ENCODE data around the gene ATXN1.

DNA sequence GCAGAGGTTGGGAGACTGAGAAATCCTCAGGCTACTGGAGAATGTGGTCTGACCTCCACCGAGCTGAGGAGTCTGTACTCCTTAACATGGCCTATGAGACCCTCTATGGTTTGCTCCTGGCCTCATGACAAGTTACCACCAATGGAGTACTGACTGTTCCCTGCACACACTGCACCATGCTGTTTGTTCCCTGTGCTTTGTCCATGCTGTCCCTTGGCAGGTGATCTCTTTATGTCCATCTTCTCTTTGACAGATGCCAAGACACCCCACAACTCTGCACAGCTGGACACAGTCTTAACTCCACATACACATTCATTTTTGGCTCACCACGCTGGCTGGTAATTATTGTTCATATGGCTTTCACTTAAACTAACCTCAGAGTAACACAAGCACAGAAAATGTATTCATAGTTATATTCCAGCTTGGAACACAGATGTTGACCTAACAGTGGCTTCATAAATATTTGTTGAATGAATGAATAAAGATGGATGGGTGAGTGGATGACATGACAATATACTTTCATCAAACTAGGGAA is 258.0 kb downstream of the ATXN1 start:
- no peak for TF ChIP-seq POLR2AphosphoS5 (IDR thresholded peaks at IDR 0.05; ENCODE audit: low read depth, low read length)
- TF ChIP-seq, protein P1, sequence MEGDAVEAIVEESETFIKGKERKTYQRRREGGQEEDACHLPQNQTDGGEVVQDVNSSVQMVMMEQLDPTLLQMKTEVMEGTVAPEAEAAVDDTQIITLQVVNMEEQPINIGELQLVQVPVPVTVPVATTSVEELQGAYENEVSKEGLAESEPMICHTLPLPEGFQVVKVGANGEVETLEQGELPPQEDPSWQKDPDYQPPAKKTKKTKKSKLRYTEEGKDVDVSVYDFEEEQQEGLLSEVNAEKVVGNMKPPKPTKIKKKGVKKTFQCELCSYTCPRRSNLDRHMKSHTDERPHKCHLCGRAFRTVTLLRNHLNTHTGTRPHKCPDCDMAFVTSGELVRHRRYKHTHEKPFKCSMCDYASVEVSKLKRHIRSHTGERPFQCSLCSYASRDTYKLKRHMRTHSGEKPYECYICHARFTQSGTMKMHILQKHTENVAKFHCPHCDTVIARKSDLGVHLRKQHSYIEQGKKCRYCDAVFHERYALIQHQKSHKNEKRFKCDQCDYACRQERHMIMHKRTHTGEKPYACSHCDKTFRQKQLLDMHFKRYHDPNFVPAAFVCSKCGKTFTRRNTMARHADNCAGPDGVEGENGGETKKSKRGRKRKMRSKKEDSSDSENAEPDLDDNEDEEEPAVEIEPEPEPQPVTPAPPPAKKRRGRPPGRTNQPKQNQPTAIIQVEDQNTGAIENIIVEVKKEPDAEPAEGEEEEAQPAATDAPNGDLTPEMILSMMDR (IDR thresholded peaks at IDR 0.05), result no peak
- TF ChIP-seq RCOR1 (IDR thresholded peaks at IDR 0.05; ENCODE audit: low read length), result no peak
- TF ChIP-seq SMC3 (IDR thresholded peaks at IDR 0.05; ENCODE audit: low read depth, low read length), result no peak
- no peak for TF ChIP-seq FOXM1 (IDR thresholded peaks at IDR 0.05; ENCODE audit: low read depth)
- TF ChIP-seq, protein P2, sequence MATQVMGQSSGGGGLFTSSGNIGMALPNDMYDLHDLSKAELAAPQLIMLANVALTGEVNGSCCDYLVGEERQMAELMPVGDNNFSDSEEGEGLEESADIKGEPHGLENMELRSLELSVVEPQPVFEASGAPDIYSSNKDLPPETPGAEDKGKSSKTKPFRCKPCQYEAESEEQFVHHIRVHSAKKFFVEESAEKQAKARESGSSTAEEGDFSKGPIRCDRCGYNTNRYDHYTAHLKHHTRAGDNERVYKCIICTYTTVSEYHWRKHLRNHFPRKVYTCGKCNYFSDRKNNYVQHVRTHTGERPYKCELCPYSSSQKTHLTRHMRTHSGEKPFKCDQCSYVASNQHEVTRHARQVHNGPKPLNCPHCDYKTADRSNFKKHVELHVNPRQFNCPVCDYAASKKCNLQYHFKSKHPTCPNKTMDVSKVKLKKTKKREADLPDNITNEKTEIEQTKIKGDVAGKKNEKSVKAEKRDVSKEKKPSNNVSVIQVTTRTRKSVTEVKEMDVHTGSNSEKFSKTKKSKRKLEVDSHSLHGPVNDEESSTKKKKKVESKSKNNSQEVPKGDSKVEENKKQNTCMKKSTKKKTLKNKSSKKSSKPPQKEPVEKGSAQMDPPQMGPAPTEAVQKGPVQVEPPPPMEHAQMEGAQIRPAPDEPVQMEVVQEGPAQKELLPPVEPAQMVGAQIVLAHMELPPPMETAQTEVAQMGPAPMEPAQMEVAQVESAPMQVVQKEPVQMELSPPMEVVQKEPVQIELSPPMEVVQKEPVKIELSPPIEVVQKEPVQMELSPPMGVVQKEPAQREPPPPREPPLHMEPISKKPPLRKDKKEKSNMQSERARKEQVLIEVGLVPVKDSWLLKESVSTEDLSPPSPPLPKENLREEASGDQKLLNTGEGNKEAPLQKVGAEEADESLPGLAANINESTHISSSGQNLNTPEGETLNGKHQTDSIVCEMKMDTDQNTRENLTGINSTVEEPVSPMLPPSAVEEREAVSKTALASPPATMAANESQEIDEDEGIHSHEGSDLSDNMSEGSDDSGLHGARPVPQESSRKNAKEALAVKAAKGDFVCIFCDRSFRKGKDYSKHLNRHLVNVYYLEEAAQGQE (IDR thresholded peaks at IDR 0.05; ENCODE audit: low read depth, low read length), result no peak
- TF ChIP-seq, protein P3, sequence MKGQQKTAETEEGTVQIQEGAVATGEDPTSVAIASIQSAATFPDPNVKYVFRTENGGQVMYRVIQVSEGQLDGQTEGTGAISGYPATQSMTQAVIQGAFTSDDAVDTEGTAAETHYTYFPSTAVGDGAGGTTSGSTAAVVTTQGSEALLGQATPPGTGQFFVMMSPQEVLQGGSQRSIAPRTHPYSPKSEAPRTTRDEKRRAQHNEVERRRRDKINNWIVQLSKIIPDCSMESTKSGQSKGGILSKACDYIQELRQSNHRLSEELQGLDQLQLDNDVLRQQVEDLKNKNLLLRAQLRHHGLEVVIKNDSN (IDR thresholded peaks at IDR 0.05; ENCODE audit: borderline replicate concordance, low read depth), result no peak
- no peak for TF ChIP-seq CHD2 (IDR thresholded peaks at IDR 0.05; ENCODE audit: low read length, partially characterized antibody)
- TF ChIP-seq, protein P4, sequence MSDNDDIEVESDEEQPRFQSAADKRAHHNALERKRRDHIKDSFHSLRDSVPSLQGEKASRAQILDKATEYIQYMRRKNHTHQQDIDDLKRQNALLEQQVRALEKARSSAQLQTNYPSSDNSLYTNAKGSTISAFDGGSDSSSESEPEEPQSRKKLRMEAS (IDR thresholded peaks at IDR 0.05; ENCODE audit: low read depth), result no peak
- no peak for TF ChIP-seq NFIC (IDR thresholded peaks at IDR 0.05; ENCODE audit: borderline replicate concordance)
- TF ChIP-seq TEAD4 (IDR thresholded peaks at IDR 0.05; ENCODE audit: borderline replicate concordance, insufficient read depth), result no peak
- TF ChIP-seq EZH2phosphoT487 (IDR thresholded peaks at IDR 0.05; ENCODE audit: borderline replicate concordance, low read depth), result no peak

All from SK-N-SH (cell line).